ENCODE results near the gene DLL1.

DNA sequence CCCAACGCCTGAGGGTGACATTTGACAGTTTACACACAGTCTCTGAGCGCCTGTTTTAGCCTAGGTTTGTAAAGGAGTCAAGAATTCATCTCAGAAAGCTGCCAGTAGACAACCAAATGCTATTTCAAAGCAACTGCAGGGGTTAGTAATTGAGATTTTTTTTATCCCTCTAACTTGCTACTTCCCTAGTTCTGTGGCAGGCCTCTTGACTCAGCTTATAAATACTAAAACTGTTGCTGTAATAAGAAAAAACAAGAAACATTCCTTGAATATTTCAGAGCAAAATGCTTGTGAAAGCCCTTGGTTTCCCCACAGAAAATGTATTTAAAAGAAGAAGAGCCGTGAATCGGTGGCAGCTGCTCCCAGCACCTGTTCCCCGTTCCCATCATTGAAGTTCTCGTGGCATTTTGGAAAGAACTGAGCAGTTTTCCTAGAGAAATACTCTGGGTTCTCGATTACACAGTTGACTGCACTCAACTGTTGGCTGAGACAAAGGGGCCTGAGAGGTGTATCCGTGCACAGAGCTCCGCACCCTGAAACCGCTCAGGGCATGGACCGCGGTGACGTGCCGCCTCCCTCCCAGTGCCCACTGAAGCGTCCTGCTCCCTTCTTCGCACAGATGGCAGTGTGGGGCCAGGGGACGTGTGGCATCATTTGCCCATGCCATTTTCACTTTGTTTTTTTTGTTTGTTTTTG, 20.9 kb downstream of the DLL1 start:
- TF ChIP-seq, protein P1, sequence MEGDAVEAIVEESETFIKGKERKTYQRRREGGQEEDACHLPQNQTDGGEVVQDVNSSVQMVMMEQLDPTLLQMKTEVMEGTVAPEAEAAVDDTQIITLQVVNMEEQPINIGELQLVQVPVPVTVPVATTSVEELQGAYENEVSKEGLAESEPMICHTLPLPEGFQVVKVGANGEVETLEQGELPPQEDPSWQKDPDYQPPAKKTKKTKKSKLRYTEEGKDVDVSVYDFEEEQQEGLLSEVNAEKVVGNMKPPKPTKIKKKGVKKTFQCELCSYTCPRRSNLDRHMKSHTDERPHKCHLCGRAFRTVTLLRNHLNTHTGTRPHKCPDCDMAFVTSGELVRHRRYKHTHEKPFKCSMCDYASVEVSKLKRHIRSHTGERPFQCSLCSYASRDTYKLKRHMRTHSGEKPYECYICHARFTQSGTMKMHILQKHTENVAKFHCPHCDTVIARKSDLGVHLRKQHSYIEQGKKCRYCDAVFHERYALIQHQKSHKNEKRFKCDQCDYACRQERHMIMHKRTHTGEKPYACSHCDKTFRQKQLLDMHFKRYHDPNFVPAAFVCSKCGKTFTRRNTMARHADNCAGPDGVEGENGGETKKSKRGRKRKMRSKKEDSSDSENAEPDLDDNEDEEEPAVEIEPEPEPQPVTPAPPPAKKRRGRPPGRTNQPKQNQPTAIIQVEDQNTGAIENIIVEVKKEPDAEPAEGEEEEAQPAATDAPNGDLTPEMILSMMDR (IDR thresholded peaks at IDR 0.05) = no peak
- TF ChIP-seq POLR2A (IDR thresholded peaks at IDR 0.05) (no peak), POLR2AphosphoS5 (IDR thresholded peaks at IDR 0.05) (no peak)

All from breast epithelium (tissue), 3 donors.